ENCODE data around the gene TPM3. TPM values are rescaled to one million over a fixed set of nuclear protein-coding genes. Genes with fewer than 3 reads are reported as not detected.

Gene TPM3
- total RNA-seq, 1 donor from 2014 or later = 254 TPM

GRCh38 chr1:154171880-154172279 is 20.0 kb downstream of the TPM3 start:
- Histone ChIP-seq H3K27me3 (no peaks in the 10 kb centered on the region), H3K4me3 (no peak overlapping the region), H3K36me3 (peaks cover 74 to 87% of the 10 kb centered on the region in 2 donors), H3K9me3 (no peaks in the 10 kb centered on the region), H3K27ac (no peak overlapping the region), H3K4me1 (peaks cover 0 to 7% of the 10 kb centered on the region in 2 donors)
- intact Hi-C loops (cut with DNase I) = no loop called here
- no peak for TF ChIP-seq CTCF (IDR thresholded peaks at IDR 0.05)
- no peak for DNase-seq (ENCODE audit: low spot score in 2 of 2)

- no peak overlapping the region for H3K27ac ChIP-seq
- no peak for TF ChIP-seq CTCF (IDR thresholded peaks at IDR 0.05)
- H3K4me1 ChIP-seq = peaks cover 0 to 4% of the 10 kb centered on the region in 2 donors
- DNase-seq (ENCODE audit: low spot score in 2 of 2) = no peak
- no peaks in the 10 kb centered on the region for H3K9me3 ChIP-seq
- no peaks in the 10 kb centered on the region for H3K27me3 ChIP-seq
- H3K4me3 ChIP-seq = no peak overlapping the region
- H3K36me3 ChIP-seq = peaks cover 80 to 94% of the 10 kb centered on the region in 2 donors
- intact Hi-C loops (cut with DNase I) = no loop called here
These were observed 20.7 kb downstream of the TPM3 start for GRCh38 chr1:154171223-154171583.

GRCh38 chr1:154170547-154171222 is 21.2 kb downstream of the TPM3 start:
- no peak for TF ChIP-seq CTCF (IDR thresholded peaks at IDR 0.05)
- H3K9me3 ChIP-seq = no peaks in the 10 kb centered on the region
- intact Hi-C loops (cut with DNase I) = no loop called here
- DNase-seq (ENCODE audit: low spot score in 2 of 2) = no peak
- peaks cover 86 to 95% of the 10 kb centered on the region in 2 donors for H3K36me3 ChIP-seq
- H3K4me3 ChIP-seq = no peak overlapping the region
- no peak overlapping the region for H3K27ac ChIP-seq
- H3K4me1 ChIP-seq = peaks cover 0 to under 1% of the 10 kb centered on the region in 2 donors
- H3K27me3 ChIP-seq = no peaks in the 10 kb centered on the region

GRCh38 chr1:154167461-154167860 is 24.4 kb downstream of the TPM3 start:
- peaks cover 92 to 93% of the 10 kb centered on the region in 2 donors for H3K36me3 ChIP-seq
- no peak overlapping the region for H3K4me3 ChIP-seq
- no peak for TF ChIP-seq CTCF (IDR thresholded peaks at IDR 0.05)

GRCh38 chr1:154166207-154166606 is 25.7 kb downstream of the TPM3 start:
- no peak for DNase-seq (ENCODE audit: low spot score in 2 of 2)
- H3K27me3 ChIP-seq = no peaks in the 10 kb centered on the region
- H3K4me3 ChIP-seq = no peak overlapping the region
- no peaks in the 10 kb centered on the region for H3K9me3 ChIP-seq
- H3K36me3 ChIP-seq = peaks cover 80 to 85% of the 10 kb centered on the region in 2 donors
- no peak for TF ChIP-seq CTCF (IDR thresholded peaks at IDR 0.05)
- H3K4me1 ChIP-seq = no peaks in the 10 kb centered on the region
- no peak overlapping the region for H3K27ac ChIP-seq
- intact Hi-C loops (cut with DNase I) = no loop called here

More at GRCh38 chr1:154167461-154167860, 24.4 kb downstream of the TPM3 start:
- no peaks in the 10 kb centered on the region for H3K4me1 ChIP-seq
- no peaks in the 10 kb centered on the region for H3K27me3 ChIP-seq
- H3K9me3 ChIP-seq = no peaks in the 10 kb centered on the region
- intact Hi-C loops (cut with DNase I) = no loop called here
- no peak overlapping the region for H3K27ac ChIP-seq
- DNase-seq (ENCODE audit: low spot score in 2 of 2) = no peak

All from ascending aorta (tissue), 2 donors.